SJSA1 (cell line): ENCODE results near the gene RALGPS1. TPM values are rescaled to one million over a fixed set of nuclear protein-coding genes. Genes with fewer than 3 reads are reported as not detected.
"Not testable (repeated sequence)": the region's sequence is repeated elsewhere in the genome, so short reads cannot be mapped to it uniquely, and the experiment has no call there.

ENCODE experiments used
- DNase-seq, 2 experiments: peaks; one replicate each; pipeline ENCODE4 v3.0.0-alpha.2; 2015 to 2020; ENCODE audit warnings: low spot score in 2 of 2, low read depth in 1 of 2
- H3K27ac ChIP-seq: fragments of 250-450 bp; sonication (Bioruptor Pico); 2 replicates; pipeline ENCODE4 v1.5.1; 2020; ENCODE audit warnings: mild to moderate bottlenecking, moderate library complexity
- H3K27me3 ChIP-seq: fragments of 250-450 bp; sonication (Bioruptor Pico); replicated peaks from 2 replicates; pipeline ENCODE4 v1.5.1; 2020; ENCODE audit warnings: mild to moderate bottlenecking, moderate library complexity
- H3K36me3 ChIP-seq: fragments of 250-450 bp; sonication (Bioruptor Pico); 2 replicates; pipeline ENCODE4 v1.5.1; 2020; ENCODE audit warnings: mild to moderate bottlenecking
- H3K4me1 ChIP-seq: fragments of 250-450 bp; sonication (Bioruptor Pico); replicated peaks from 2 replicates; pipeline ENCODE4 v1.6.1; 2021; ENCODE audit warnings: mild to moderate bottlenecking
- H3K4me3 ChIP-seq: fragments of 250-450 bp; sonication (Bioruptor Pico); 2 replicates; pipeline ENCODE4 v1.5.1; 2020; ENCODE audit warnings: mild to moderate bottlenecking
- H3K9me3 ChIP-seq: fragments of 250-450 bp; sonication (Bioruptor Pico); replicated peaks from 2 replicates; pipeline ENCODE4 v1.5.1; 2020; ENCODE audit warnings: mild to moderate bottlenecking
- total RNA-seq: library from RNA; depleted of rRNA; stranded (reverse); fragments of >200 nt; shearing (Covaris generic); gene quantifications from 2 replicates; pipeline ENCODE4 v1.2.3, GENCODE V29; 2014

The RALGPS1 gene
- total RNA-seq, 1 experiment from 2014 or later = 2.4 TPM

DNA sequence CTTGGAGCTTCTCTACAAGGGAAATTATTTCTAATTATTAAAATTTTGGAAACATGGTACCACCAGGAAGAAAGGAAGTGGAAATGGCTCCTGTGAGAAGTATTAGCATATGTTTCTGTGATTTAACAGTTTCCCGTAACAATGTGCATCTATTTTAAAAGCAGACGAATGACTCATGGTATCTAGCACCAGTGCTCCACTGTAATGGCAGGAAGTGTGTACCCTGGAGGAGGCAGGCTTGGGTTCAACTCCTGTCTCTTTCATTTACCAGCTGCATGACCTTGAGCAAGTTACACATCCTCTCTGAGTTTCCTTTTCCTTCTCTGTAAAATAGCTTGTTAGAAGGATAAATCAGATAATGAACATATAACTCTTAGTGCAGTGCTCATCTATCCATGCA, 248.8 kb downstream of the RALGPS1 start:
- peak overlapping the region; percentile 64 for H3K27ac ChIP-seq
- no peak overlapping the region for H3K4me3 ChIP-seq
- H3K36me3 ChIP-seq = no peaks in the 10 kb centered on the region
- H3K27me3 ChIP-seq = no peaks in the 10 kb centered on the region
- H3K4me1 ChIP-seq = peaks cover 40% of the 10 kb centered on the region
- DNase-seq = peak; percentile 30 to 50
- no peaks in the 10 kb centered on the region for H3K9me3 ChIP-seq

DNA sequence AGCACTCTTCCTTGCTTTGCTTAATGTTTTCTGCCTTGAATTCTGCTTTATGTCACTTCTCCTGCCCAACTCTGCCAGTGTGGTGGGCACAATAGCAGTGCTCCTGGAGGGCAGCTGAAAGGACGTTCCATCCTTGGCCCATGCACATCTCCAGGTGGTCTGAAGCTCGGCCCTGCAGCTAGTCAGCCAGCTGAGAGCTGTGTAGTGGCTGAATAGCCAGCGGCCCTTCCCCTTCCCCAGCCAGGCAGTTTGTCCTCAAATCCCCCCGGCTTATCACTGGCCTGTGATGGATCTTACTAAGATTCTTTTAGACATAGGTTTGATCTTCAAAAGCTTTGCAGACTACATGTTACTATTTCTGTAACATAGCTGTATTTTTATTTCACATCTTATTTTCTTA, 250.5 kb downstream of the RALGPS1 start:
- no peak for DNase-seq
- no peaks in the 10 kb centered on the region for H3K27me3 ChIP-seq
- H3K4me3 ChIP-seq = no peak overlapping the region
- no peaks in the 10 kb centered on the region for H3K36me3 ChIP-seq
- no peak overlapping the region for H3K27ac ChIP-seq
- peaks cover 27% of the 10 kb centered on the region for H3K4me1 ChIP-seq
- no peaks in the 10 kb centered on the region for H3K9me3 ChIP-seq

DNA sequence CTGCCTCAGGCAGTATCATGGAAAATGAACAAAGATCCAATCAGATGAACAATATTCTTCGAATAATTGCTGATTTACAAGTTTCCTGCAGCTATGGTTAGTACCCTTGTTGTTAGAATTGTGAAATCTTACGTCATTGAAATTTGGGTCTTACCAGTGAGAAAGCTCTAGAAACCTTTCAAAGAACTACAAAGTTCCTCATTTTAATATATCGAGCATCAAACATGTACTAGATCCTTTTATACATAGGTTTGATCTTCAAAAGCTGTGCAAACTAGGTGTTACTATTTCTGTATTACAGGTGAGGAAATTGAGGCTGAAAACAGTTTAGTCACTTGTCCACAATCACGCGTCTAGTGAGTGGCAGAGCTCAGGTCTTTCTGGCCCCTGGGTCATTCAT, 251.5 kb downstream of the RALGPS1 start:
- DNase-seq = no peak
- no peak overlapping the region for H3K27ac ChIP-seq
- H3K9me3 ChIP-seq = no peaks in the 10 kb centered on the region
- H3K36me3 ChIP-seq = no peaks in the 10 kb centered on the region
- peaks cover 23% of the 10 kb centered on the region for H3K4me1 ChIP-seq
- no peaks in the 10 kb centered on the region for H3K27me3 ChIP-seq
- H3K4me3 ChIP-seq = no peak overlapping the region

DNA sequence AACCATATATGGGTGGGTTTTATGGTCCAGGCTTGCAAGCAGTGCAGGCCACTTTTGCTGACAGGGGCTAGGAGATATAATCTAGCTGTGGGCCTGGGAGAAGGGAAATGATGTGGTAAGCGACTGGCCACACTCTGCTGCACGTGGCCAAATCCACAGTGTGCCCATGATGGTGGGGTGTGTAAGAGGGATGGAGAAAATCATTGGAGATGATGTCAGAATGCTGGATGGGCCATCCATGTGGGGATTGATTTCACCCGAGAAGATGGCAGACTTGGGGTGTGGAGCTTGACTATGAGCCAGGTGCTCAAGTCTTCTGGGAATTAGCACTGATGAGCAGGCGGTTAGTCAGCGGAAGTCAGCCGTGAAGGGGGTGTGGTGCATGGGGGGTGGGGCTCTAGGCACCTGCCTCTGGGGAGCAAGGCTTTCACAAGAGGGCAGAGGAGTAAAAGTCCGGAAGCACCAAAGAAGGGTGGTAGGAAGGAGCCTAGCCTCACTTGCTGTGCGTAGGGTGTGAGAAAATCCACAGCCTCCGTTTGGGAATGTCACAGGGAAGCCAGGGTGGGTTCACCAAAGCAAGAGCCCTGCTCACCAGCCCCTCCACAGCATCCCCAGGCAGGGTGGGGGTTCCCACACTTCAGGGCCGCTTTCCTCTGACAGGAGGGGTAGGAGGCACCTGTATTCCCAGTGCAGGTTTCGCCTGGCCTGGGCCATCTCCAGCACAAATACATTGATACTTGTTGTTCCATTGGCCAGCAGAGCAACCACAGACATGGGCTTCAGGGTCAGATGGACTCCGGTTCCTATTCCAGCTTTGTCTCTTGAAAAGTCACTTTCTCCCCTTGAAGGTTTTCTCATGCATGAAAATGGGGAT, 252.3 kb downstream of the RALGPS1 start:
- no peaks in the 10 kb centered on the region for H3K36me3 ChIP-seq
- no peaks in the 10 kb centered on the region for H3K9me3 ChIP-seq
- no peak overlapping the region for H3K27ac ChIP-seq
- H3K27me3 ChIP-seq = no peaks in the 10 kb centered on the region
- H3K4me3 ChIP-seq = no peak overlapping the region
- peaks cover 21% of the 10 kb centered on the region for H3K4me1 ChIP-seq
- no peak for DNase-seq

DNA sequence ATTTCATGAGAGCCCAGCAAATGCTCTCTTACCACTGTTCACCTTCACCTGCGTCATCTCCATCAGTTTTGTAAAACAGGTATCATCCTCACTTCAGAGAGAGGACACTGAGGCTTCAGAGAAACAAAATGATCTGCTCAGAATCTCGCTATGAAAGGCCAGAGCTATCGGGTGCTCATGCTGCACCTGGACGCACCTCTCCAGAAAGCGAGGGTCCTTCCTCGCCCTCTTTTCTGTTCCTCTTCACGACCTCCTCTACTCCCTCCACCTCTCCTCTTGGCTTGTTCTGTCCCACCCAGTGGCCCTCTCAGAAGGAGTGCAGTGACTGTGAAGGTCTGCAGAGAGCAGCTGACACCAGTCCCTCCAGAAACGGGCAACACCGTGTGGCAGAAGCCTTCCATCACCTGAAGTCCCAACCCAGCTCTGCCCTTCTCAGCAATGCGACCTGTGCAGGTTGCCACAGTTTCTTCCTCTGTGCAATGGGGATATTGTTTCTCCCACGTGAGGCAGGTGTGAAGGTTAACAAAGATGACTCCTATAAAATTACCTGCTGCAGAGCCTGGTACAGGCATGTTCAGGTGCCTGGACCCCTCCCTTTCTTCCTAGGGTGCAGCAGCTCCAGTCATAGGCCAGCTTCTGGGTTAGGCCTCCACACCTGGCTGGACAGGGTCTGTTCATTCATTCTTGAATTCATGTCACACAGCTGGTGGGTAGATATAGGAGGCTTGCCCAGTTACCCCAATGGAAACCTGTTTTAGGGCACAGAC, 253.2 kb downstream of the RALGPS1 start:
- H3K4me1 ChIP-seq = peaks cover 21% of the 10 kb centered on the region
- no peaks in the 10 kb centered on the region for H3K36me3 ChIP-seq
- DNase-seq = no peak
- no peaks in the 10 kb centered on the region for H3K27me3 ChIP-seq
- no peak overlapping the region for H3K27ac ChIP-seq
- H3K4me3 ChIP-seq = no peak overlapping the region
- H3K9me3 ChIP-seq = no peaks in the 10 kb centered on the region

DNA sequence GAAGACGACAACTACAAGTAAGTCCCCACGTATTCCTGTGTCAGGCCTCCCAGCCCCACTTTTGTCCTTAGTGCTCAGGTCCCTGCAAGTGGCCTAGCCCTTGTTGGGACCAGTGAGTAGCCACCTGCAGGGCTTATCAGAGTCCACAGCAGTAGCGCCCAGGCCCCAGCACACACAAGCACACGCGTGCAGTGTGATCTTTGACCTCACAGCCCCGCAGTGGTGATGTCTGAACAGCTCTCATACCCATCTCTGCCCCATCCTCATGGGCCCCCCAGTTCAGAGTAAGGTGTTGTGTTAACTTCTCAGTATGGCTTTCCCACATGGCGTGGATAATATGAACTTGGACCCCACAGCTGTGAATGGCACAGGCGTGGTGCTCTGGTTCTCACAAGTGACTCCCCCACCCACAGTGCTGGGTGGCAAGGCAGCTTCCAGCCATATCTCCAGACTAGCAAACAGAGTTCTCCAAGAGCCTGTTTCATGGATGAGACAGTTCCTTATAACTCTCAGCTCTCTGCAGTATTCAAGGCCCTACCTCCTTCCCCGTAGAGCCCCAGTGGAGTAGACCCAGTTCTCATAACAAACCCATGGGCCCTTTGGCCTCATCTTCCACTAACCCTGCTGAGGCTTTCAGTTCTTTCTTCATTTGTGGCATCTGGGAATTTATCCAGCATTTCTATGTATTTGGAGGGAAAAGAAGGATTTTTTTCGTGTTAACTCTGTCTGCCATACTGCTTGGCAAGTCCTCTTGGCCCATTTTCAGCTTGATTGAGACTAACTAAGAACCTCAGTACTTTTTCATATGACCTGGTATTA, 254.4 kb downstream of the RALGPS1 start:
- Histone ChIP-seq H3K9me3 (no peaks in the 10 kb centered on the region), H3K27ac (no peak overlapping the region), H3K36me3 (no peaks in the 10 kb centered on the region), H3K4me1 (peaks cover 16% of the 10 kb centered on the region), H3K4me3 (no peak overlapping the region), H3K27me3 (no peaks in the 10 kb centered on the region)
- DNase-seq = peak in 1 of 2 experiments; percentile 25

DNA sequence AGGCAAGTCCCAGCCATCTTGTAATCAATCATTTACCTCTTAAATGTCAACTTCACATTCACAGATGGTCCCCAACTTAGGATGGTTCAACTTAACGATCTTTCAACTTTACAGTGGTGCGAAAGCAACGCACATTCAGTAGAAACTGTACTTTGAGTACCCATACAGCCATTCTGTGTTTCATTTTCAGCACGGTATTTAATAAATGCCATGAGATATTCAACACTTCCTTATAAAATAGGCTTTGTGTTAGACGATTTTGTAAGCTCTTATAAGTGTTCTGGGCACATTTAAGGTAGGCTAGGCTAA, 254.9 kb downstream of the RALGPS1 start:
- no peaks in the 10 kb centered on the region for H3K27me3 ChIP-seq
- H3K27ac ChIP-seq = no peak overlapping the region
- H3K4me1 ChIP-seq = peaks cover 20% of the 10 kb centered on the region
- H3K4me3 ChIP-seq = no peak overlapping the region
- H3K9me3 ChIP-seq = no peaks in the 10 kb centered on the region
- no peak for DNase-seq
- no peaks in the 10 kb centered on the region for H3K36me3 ChIP-seq

DNA sequence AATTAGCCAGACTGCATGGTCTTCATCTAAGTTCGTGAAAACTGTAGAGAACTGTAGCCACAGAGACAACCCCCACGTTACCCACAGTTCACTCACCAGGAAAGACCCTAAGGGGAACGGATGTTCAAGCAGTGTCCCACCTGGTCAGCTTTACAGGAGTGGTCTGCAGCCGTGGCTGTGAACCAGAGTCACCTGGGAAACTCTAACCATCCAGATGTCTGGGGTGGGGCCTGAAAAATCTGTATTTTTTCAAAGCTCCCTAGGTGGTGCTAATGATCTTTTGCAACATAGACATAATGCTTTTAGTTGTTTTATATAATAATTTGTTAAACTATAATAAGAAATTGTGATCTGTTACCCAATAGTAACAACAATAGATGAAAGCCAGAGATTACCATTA, 255.5 kb downstream of the RALGPS1 start:
- Histone ChIP-seq H3K27ac (no peak overlapping the region), H3K4me1 (peaks cover 23% of the 10 kb centered on the region), H3K4me3 (no peak overlapping the region), H3K27me3 (no peaks in the 10 kb centered on the region), H3K36me3 (no peaks in the 10 kb centered on the region), H3K9me3 (no peaks in the 10 kb centered on the region)
- DNase-seq = no peak

DNA sequence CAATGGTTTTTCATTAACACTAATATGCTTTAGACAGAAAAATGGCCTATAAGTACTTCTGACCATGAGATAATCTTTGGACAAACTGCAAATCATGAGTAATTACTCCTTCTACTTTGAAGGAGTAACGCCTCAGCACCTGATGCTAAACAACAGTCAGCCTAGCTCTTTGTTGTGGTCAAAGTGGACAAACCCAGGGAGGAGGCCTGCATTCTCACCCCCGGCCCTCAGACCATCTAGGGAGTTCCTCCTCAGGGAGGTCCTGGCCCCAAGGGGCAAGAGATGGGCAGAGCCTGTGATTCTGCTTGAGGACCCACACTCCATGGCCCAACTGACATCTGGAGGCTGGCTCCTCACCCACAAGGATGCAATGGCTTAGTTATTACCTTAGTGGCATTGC, 256.1 kb downstream of the RALGPS1 start:
- DNase-seq = no peak

DNA sequence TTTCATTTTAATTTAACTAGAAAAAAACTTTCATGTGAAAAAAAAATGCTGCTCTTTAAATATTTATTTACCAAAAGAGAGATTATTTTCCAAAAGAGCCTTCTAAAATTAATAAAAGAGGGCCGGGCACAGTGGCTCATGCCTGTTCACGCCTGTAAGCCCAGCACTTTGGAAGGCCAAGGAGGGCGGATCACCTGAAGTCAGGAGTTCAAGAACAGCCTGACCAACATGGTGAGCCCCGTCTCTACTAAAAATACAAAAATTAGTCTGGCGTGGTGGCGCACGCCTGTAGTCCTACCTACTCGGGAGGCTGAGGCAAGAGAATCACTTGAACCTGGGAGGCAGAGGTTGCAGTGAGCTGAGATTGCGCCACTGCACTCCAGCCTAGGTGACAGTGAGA, 256.8 kb downstream of the RALGPS1 start:
- not testable (repeated sequence) for H3K4me3 ChIP-seq, DNase-seq, H3K27ac ChIP-seq, H3K36me3 ChIP-seq, H3K27me3 ChIP-seq, H3K9me3 ChIP-seq
- peaks cover 23% of the 10 kb centered on the region for H3K4me1 ChIP-seq

More for the DNA sequence above, 256.1 kb downstream of the RALGPS1 start:
- Histone ChIP-seq H3K4me1 (peaks cover 23% of the 10 kb centered on the region), H3K9me3 (no peaks in the 10 kb centered on the region), H3K27me3 (no peaks in the 10 kb centered on the region), H3K36me3 (no peaks in the 10 kb centered on the region), H3K4me3 (no peak overlapping the region), H3K27ac (no peak overlapping the region)

DNA sequence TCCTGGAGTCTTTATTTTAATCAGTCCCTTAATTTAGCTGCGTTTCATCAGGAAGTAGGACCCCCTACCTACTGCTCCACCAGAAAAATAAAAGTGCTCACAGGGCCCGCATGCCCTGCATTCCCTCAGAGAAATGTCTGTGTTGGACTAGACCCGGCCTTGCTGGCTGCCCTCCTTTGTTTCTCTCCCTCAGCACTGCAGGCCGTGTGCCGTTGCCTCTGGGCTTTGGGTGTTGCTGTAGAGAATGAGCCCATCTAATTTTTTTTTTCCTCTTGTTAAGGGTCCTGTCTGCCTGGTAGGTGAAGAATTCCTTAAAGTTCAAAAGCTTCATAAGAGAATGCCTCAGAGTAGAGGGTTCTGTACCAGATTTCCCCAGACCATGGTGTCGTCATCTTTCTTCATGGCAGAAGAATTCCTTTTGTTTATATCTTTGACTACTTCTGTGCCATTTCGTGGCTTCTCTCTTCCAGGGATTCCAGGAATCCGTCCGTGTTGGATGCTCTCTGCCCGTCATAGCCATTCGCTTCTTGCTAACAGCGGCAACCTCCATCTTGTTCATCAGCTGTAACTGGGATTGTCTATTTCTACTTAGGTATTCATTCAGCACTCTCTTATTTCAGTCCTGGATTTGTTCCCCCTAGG, 257.6 kb downstream of the RALGPS1 start:
- Histone ChIP-seq H3K4me3 (no peak overlapping the region), H3K4me1 (peaks cover 23% of the 10 kb centered on the region), H3K9me3 (no peaks in the 10 kb centered on the region), H3K27me3 (no peaks in the 10 kb centered on the region), H3K27ac (peak overlapping the region; percentile 23; the same call in 1 of the 2 replicates), H3K36me3 (no peaks in the 10 kb centered on the region)
- peak; percentile 25 to 34 for DNase-seq

DNA sequence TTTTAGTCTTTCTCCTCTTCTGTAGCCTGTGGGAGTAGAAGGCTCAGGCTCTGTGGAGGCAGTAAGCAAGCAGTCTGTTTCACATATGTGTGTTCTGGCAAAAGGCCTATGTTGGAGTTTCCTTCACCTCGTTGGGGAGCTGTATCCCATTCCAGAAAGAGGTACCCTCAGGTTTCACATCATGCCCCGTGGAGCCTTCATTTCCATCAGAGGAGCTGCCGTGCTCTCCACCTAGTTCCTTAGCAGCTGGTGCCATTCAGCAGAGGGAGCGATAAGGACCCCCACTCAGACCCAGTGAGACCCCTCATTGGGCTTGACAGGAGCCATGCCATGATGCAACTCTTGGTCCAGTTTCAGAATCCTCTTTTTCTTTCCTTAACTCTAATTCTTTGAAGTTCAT, 258.5 kb downstream of the RALGPS1 start:
- H3K4me3 ChIP-seq = no peak overlapping the region
- H3K27me3 ChIP-seq = no peaks in the 10 kb centered on the region
- peak in 1 of 2 experiments; percentile 8 for DNase-seq
- H3K4me1 ChIP-seq = peaks cover 23% of the 10 kb centered on the region
- no peaks in the 10 kb centered on the region for H3K36me3 ChIP-seq
- no peak overlapping the region for H3K27ac ChIP-seq
- no peaks in the 10 kb centered on the region for H3K9me3 ChIP-seq
